Memory B cell (primary cell): ENCODE measurements around the gene PINLYP.
"Not testable (repeated sequence)": the region's sequence is repeated elsewhere in the genome, so short reads cannot be mapped to it uniquely, and the experiment has no call there.

Experiments
- ATAC-seq: fragments of 150-1000 bp; cut with Tn5 transposase; 2 replicates; pipeline ENCODE4 v1.10.0; 2021; ENCODE audit warnings: low read depth, mild to moderate bottlenecking, moderate library complexity
- DNase-seq, 2 donors: peaks; one replicate each; pipeline ENCODE4 v3.0.0; 2022; ENCODE audit warnings: low spot score in 2 of 2
- H3K27ac Mint-ChIP-seq: one replicate; pipeline ENCODE4 v1.8.0; 2022; ENCODE audit warnings: mild to moderate bottlenecking, moderate library complexity, mixed read lengths
- H3K27me3 Mint-ChIP-seq: one replicate; pipeline ENCODE4 v1.8.0; 2022; ENCODE audit warnings: mixed read lengths
- H3K36me3 Mint-ChIP-seq: one replicate; pipeline ENCODE4 v1.8.0; 2022; ENCODE audit warnings: mild to moderate bottlenecking, mixed read lengths
- H3K4me1 Mint-ChIP-seq: one replicate; pipeline ENCODE4 v1.8.0; 2022; ENCODE audit warnings: mixed read lengths
- H3K4me3 Mint-ChIP-seq: one replicate; pipeline ENCODE4 v1.8.0; 2022; ENCODE audit warnings: mild to moderate bottlenecking, moderate library complexity, mixed read lengths
- H3K9me3 Mint-ChIP-seq: one replicate; pipeline ENCODE4 v1.8.0; 2022; ENCODE audit warnings: mixed read lengths

Gene PINLYP

DNA sequence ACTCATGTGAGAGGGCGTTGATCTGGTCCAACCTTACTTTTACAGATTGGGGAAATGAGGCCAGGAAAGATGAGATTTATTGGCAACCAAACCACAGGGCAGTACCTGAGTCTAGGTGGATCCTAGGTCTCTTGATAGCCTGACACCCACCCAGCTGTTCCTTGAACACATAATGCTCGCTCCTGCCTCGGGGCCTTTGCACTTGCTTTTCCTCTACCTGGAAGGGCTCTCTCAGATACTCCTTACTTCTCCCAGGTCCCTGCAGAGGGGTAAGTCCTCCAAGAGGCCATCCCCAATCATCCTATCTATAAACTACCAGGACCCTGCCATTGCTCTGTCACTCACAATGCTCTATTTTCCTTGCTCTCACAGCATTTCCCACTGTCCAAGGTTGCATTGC lies 35.2 kb upstream of the PINLYP start:
- peaks cover 46% of the 10 kb centered on the region for H3K36me3 Mint-ChIP-seq
- peak overlapping the region; percentile 68 for H3K27ac Mint-ChIP-seq
- no peak overlapping the region for H3K4me3 Mint-ChIP-seq
- H3K4me1 Mint-ChIP-seq = peaks cover 1% of the 10 kb centered on the region
- no peaks in the 10 kb centered on the region for H3K27me3 Mint-ChIP-seq
- ATAC-seq = no peak
- no peak for DNase-seq
- peaks cover 6% of the 10 kb centered on the region for H3K9me3 Mint-ChIP-seq

- no peak for ATAC-seq
- DNase-seq = no peak
Observed at GRCh38 chr19:43541920-43542650, 33.5 kb upstream of the PINLYP start.

GRCh38 chr19:43544077-43544476 lies 31.5 kb upstream of the PINLYP start:
- H3K4me3 Mint-ChIP-seq = no peak overlapping the region
- ATAC-seq = no peak

More at GRCh38 chr19:43541920-43542650, 33.5 kb upstream of the PINLYP start:
- H3K27ac Mint-ChIP-seq = no peak overlapping the region
- peaks cover 48% of the 10 kb centered on the region for H3K36me3 Mint-ChIP-seq
- H3K4me3 Mint-ChIP-seq = no peak overlapping the region
- no peaks in the 10 kb centered on the region for H3K4me1 Mint-ChIP-seq
- H3K27me3 Mint-ChIP-seq = no peaks in the 10 kb centered on the region
- H3K9me3 Mint-ChIP-seq = peaks cover 5% of the 10 kb centered on the region

GRCh38 chr19:43545276-43545675 lies 30.3 kb upstream of the PINLYP start:
- no peak for DNase-seq
- H3K27ac Mint-ChIP-seq = no peak overlapping the region
- no peaks in the 10 kb centered on the region for H3K27me3 Mint-ChIP-seq
- H3K4me1 Mint-ChIP-seq = no peaks in the 10 kb centered on the region
- H3K9me3 Mint-ChIP-seq = no peaks in the 10 kb centered on the region
- H3K36me3 Mint-ChIP-seq = peaks cover 29% of the 10 kb centered on the region
- no peak overlapping the region for H3K4me3 Mint-ChIP-seq
- no peak for ATAC-seq

More at GRCh38 chr19:43544077-43544476, 31.5 kb upstream of the PINLYP start:
- Mint-ChIP-seq H3K27me3 (no peaks in the 10 kb centered on the region), H3K4me1 (no peaks in the 10 kb centered on the region), H3K36me3 (peaks cover 38% of the 10 kb centered on the region), H3K27ac (no peak overlapping the region), H3K9me3 (peaks cover 3% of the 10 kb centered on the region)
- no peak for DNase-seq

DNA sequence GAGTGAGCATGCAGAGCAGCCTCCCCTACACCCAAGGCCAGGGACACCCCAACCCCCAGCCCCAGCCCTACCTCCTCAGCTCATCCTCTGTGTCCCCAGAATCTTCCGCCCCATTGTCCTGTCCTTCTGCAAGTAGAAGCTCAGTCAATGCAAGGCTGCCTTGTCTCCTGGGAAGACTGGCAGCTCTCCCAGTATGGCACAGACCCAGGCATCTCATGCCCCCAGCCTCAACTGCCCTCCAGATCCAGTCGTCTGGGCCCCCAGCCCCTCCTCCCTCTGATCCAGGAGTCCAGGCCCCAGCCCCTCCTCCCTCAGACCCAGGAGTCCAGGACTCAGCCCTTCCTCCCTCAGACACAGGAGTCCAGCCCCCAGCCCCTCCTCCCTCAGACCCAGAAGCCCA lies 29.6 kb upstream of the PINLYP start:
- no peaks in the 10 kb centered on the region for H3K27me3 Mint-ChIP-seq
- no peaks in the 10 kb centered on the region for H3K4me1 Mint-ChIP-seq
- DNase-seq (no peak), ATAC-seq (no peak)
- no peak overlapping the region for H3K27ac Mint-ChIP-seq
- no peaks in the 10 kb centered on the region for H3K9me3 Mint-ChIP-seq
- H3K36me3 Mint-ChIP-seq = peaks cover 29% of the 10 kb centered on the region
- no peak overlapping the region for H3K4me3 Mint-ChIP-seq

- Mint-ChIP-seq H3K9me3 (no peaks in the 10 kb centered on the region), H3K36me3 (peaks cover 29% of the 10 kb centered on the region)
Observed at GRCh38 chr19:43546581-43546980, 29.0 kb upstream of the PINLYP start.

GRCh38 chr19:43547926-43548325 lies 27.7 kb upstream of the PINLYP start:
- peaks cover 31% of the 10 kb centered on the region for H3K36me3 Mint-ChIP-seq
- H3K27me3 Mint-ChIP-seq, H3K4me3 Mint-ChIP-seq, H3K27ac Mint-ChIP-seq, DNase-seq, ATAC-seq, H3K9me3 Mint-ChIP-seq, H3K4me1 Mint-ChIP-seq: not testable (repeated sequence)

More at GRCh38 chr19:43546581-43546980, 29.0 kb upstream of the PINLYP start:
- Mint-ChIP-seq H3K4me1 (peaks cover under 1% of the 10 kb centered on the region), H3K27ac (no peak overlapping the region), H3K4me3 (no peak overlapping the region), H3K27me3 (no peaks in the 10 kb centered on the region)
- no peak for ATAC-seq
- DNase-seq = no peak

DNA sequence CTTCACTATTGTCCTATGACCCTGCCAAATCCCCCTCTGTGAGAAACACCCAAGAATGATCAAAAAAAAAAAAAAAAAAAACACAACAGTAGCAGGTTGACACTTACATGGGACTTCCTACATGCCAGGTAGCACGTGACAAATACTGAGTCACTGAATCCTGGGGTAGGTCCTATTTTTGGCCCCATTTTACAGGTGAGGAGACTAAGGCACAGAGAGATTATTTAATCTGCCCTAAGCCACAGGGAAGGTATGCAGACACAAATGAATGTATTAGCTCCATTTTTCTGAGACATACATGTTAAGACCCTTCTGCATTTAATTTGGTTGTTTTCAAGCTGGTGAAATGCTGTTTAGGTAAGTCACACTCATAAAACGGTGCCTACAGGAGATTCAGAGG lies 26.9 kb upstream of the PINLYP start:
- DNase-seq (no peak), ATAC-seq (no peak)
- peaks cover 23% of the 10 kb centered on the region for H3K36me3 Mint-ChIP-seq
- no peak overlapping the region for H3K27ac Mint-ChIP-seq
- no peak overlapping the region for H3K4me3 Mint-ChIP-seq
- no peaks in the 10 kb centered on the region for H3K9me3 Mint-ChIP-seq
- no peaks in the 10 kb centered on the region for H3K27me3 Mint-ChIP-seq
- peaks cover 2% of the 10 kb centered on the region for H3K4me1 Mint-ChIP-seq

- Mint-ChIP-seq H3K27me3 (no peaks in the 10 kb centered on the region), H3K36me3 (peaks cover 21% of the 10 kb centered on the region)
- ATAC-seq = no peak
Observed at GRCh38 chr19:43551399-43552197, 24.0 kb upstream of the PINLYP start.

GRCh38 chr19:43552198-43552450 lies 23.5 kb upstream of the PINLYP start:
- H3K9me3 Mint-ChIP-seq = no peaks in the 10 kb centered on the region
- no peaks in the 10 kb centered on the region for H3K27me3 Mint-ChIP-seq
- H3K36me3 Mint-ChIP-seq = peaks cover 21% of the 10 kb centered on the region
- DNase-seq = no peak
- no peak overlapping the region for H3K27ac Mint-ChIP-seq
- H3K4me3 Mint-ChIP-seq = no peak overlapping the region
- no peak for ATAC-seq
- peaks cover 7% of the 10 kb centered on the region for H3K4me1 Mint-ChIP-seq

More at GRCh38 chr19:43551399-43552197, 24.0 kb upstream of the PINLYP start:
- Mint-ChIP-seq H3K4me3 (no peak overlapping the region), H3K9me3 (no peaks in the 10 kb centered on the region), H3K27ac (no peak overlapping the region), H3K4me1 (peaks cover 7% of the 10 kb centered on the region)
- no peak for DNase-seq

- Mint-ChIP-seq H3K27me3 (no peaks in the 10 kb centered on the region), H3K4me3 (no peak overlapping the region), H3K9me3 (no peaks in the 10 kb centered on the region), H3K36me3 (peaks cover 23% of the 10 kb centered on the region), H3K4me1 (peaks cover 7% of the 10 kb centered on the region), H3K27ac (no peak overlapping the region)
- ATAC-seq (no peak), DNase-seq (no peak)
Observed at GRCh38 chr19:43552616-43553015, 23.0 kb upstream of the PINLYP start.

DNA sequence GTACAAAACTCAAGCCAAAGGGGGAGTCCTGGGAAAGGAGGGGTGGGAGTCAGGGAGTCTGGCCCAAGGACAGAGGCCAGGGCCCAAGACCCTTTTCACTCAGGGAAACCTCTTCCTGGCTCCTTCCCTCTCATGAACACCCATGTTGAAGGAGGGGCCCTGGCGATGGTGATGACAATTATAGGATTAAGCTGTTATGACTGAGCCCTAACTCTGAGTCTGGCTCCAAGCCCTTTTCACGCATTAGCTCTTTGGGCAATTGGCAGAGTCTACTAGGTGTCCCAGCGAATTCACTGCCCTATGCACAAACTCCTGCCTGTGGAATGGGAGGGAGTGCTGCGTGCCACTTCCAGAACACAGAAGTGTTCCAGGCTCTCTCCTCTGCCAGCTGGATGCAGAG lies 21.9 kb upstream of the PINLYP start:
- Mint-ChIP-seq H3K27ac (no peak overlapping the region), H3K4me1 (peaks cover 7% of the 10 kb centered on the region), H3K9me3 (no peaks in the 10 kb centered on the region), H3K36me3 (peaks cover 23% of the 10 kb centered on the region), H3K4me3 (no peak overlapping the region), H3K27me3 (no peaks in the 10 kb centered on the region)
- no peak for DNase-seq
- ATAC-seq = no peak

- Mint-ChIP-seq H3K4me1 (peaks cover 7% of the 10 kb centered on the region), H3K36me3 (peaks cover 23% of the 10 kb centered on the region), H3K27me3 (no peaks in the 10 kb centered on the region), H3K27ac (no peak overlapping the region), H3K9me3 (no peaks in the 10 kb centered on the region), H3K4me3 (no peak overlapping the region)
- no peak for ATAC-seq
- no peak for DNase-seq
Observed at GRCh38 chr19:43554317-43554895, 21.2 kb upstream of the PINLYP start.

GRCh38 chr19:43555185-43555770 lies 20.3 kb upstream of the PINLYP start:
- Mint-ChIP-seq H3K27ac (no peak overlapping the region), H3K9me3 (no peaks in the 10 kb centered on the region), H3K36me3 (peaks cover 26% of the 10 kb centered on the region), H3K4me1 (peaks cover 9% of the 10 kb centered on the region), H3K4me3 (no peak overlapping the region), H3K27me3 (no peaks in the 10 kb centered on the region)
- DNase-seq (peak; percentile 77 to 81), ATAC-seq (peak; percentile 95)
